ENCODE measurements around the gene PSME3IP1.

PSME3IP1 gene

GRCh38 chr16:57134982-57135381 is 50.9 kb downstream of the PSME3IP1 start:
- TF ChIP-seq, protein P1, sequence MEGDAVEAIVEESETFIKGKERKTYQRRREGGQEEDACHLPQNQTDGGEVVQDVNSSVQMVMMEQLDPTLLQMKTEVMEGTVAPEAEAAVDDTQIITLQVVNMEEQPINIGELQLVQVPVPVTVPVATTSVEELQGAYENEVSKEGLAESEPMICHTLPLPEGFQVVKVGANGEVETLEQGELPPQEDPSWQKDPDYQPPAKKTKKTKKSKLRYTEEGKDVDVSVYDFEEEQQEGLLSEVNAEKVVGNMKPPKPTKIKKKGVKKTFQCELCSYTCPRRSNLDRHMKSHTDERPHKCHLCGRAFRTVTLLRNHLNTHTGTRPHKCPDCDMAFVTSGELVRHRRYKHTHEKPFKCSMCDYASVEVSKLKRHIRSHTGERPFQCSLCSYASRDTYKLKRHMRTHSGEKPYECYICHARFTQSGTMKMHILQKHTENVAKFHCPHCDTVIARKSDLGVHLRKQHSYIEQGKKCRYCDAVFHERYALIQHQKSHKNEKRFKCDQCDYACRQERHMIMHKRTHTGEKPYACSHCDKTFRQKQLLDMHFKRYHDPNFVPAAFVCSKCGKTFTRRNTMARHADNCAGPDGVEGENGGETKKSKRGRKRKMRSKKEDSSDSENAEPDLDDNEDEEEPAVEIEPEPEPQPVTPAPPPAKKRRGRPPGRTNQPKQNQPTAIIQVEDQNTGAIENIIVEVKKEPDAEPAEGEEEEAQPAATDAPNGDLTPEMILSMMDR (IDR thresholded peaks at IDR 0.05), result no peak
- no peak for TF ChIP-seq ZFX (IDR thresholded peaks at IDR 0.05; ENCODE audit: borderline replicate concordance)
- no peak overlapping the region for H3K27ac ChIP-seq

- no peak overlapping the region for H3K27ac ChIP-seq
- no peak for TF ChIP-seq ZFX (IDR thresholded peaks at IDR 0.05; ENCODE audit: borderline replicate concordance)
- TF ChIP-seq, protein P1 (IDR thresholded peaks at IDR 0.05), result no peak
Measured at GRCh38 chr16:57133886-57134285, 52.0 kb downstream of the PSME3IP1 start.

DNA sequence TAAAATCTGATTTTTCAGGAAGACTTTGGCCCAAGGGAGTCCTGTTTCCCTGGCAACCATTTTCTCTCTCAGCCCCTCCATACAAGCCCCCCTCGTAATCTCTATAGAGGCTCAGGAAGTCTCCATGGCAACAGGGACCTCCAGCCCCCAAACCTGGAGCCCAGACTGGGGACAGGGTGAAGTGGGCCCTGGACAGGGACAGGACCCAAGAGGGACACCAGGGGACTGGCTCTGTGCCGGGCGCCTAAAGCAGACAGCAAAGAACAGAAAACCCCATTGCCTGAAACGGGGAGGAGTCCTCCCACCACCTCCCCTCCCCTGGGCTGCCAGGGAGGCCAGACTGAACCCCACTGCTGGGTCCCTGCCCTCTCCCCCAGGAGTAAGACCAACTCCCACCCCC is 52.8 kb downstream of the PSME3IP1 start:
- no peak overlapping the region for H3K27ac ChIP-seq
- TF ChIP-seq, protein P1 (IDR thresholded peaks at IDR 0.05), result no peak
- no peak for TF ChIP-seq ZFX (IDR thresholded peaks at IDR 0.05; ENCODE audit: borderline replicate concordance)

GRCh38 chr16:57132470-57132869 is 53.4 kb downstream of the PSME3IP1 start:
- no peak for TF ChIP-seq ZFX (IDR thresholded peaks at IDR 0.05; ENCODE audit: borderline replicate concordance)
- TF ChIP-seq, protein P1 (IDR thresholded peaks at IDR 0.05), result no peak
- H3K27ac ChIP-seq, result no peak overlapping the region

DNA sequence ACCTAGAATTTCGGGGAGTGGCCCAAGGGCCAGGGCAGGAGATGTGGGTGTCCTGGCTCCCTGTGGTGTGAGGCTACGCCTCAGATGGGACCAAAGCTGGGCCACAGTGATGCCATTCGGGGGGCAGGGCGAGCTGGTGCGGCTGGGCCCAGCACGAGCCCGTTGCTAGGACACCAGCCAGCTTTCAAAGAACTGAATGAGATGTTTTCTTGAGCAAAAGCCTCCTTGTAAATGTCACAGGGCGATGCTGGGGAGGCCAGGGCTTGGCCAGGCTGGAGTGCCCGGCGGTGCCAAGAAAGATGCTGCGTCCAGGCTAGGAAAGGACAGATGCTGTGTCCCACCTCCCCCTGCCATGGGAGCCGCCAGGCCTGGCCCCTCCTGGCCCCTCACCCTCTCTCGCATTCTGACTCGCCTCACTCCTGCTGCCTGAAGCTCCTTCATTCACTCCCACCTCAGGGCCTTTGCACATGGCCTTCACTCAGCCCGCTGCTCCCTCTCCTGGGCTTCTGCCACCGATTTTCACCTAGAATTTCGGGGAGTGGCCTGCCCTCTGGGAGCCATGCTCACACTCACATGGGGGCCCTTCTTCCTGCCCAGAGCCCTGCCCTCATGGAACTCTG is 54.4 kb downstream of the PSME3IP1 start:
- H3K27ac ChIP-seq, result no peak overlapping the region
- TF ChIP-seq ZFX (IDR thresholded peaks at IDR 0.05; ENCODE audit: borderline replicate concordance), result no peak
- TF ChIP-seq, protein P1 (IDR thresholded peaks at IDR 0.05), result no peak

DNA sequence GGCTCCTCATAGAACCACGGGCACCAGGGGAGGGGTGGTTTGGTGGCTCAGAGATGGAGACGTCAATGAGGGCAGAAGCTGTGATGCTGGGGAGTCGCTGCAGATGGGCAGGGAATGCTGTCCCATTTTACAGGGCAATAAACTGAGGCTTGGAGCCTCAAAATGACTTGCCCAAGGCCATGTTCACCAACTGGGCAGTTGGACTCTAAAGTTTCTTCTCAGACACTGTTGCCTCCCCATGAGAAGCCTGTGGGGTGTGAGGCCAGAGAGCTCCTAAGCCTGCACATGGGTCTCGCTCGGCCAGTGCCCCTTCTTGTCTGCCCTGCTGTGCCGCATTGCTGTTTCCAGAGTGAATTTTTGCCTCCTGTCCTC is 54.9 kb downstream of the PSME3IP1 start:
- H3K27ac ChIP-seq, result no peak overlapping the region
- TF ChIP-seq ZFX (IDR thresholded peaks at IDR 0.05; ENCODE audit: borderline replicate concordance), result no peak
- TF ChIP-seq, protein P1 (IDR thresholded peaks at IDR 0.05), result no peak

GRCh38 chr16:57128771-57129389 is 57.0 kb downstream of the PSME3IP1 start:
- no peak overlapping the region for H3K27ac ChIP-seq
- no peak for TF ChIP-seq ZFX (IDR thresholded peaks at IDR 0.05; ENCODE audit: borderline replicate concordance)
- TF ChIP-seq, protein P1 (IDR thresholded peaks at IDR 0.05), result no peak
